Neural progenitor cell (in vitro differentiated cells): ENCODE data around the gene ZNRF4. TPM values are rescaled to one million over a fixed set of nuclear protein-coding genes. Genes with fewer than 3 reads are reported as not detected.

Experiments used
- DNase-seq: peaks from one replicate; pipeline ENCODE4 v3.0.0-alpha.2; 2016; ENCODE audit warnings: low spot score
- H2AFZ ChIP-seq: fragments of 200-600 bp; sonication (generic); replicated peaks from 2 replicates; pipeline ENCODE4 v1.6.1; 2016; ENCODE audit warnings: antibody characterized with exemption
- H3F3A ChIP-seq: fragments of 200-600 bp; sonication (generic); 2 replicates; pipeline ENCODE4 v1.6.1; 2016; ENCODE audit warnings: antibody characterized with exemption, low read depth
- H3K27ac ChIP-seq: fragments of 200-600 bp; sonication (generic); 2 replicates; pipeline ENCODE4 v1.5.1; 2016; ENCODE audit warnings: mild to moderate bottlenecking
- H3K27me3 ChIP-seq: fragments of 200-600 bp; sonication (generic); 2 replicates; pipeline ENCODE4 v1.6.1; 2016; ENCODE audit warnings: mild to moderate bottlenecking, moderate library complexity
- H3K36me3 ChIP-seq: fragments of 200-600 bp; sonication (generic); 2 replicates; pipeline ENCODE4 v1.5.1; 2016
- H3K4me1 ChIP-seq: fragments of 200-600 bp; sonication (generic); 2 replicates; pipeline ENCODE4 v1.6.1; 2016; ENCODE audit warnings: mixed run types
- H3K4me2 ChIP-seq: fragments of 200-600 bp; sonication (generic); 2 replicates; pipeline ENCODE4 v1.6.1; 2016
- H3K4me3 ChIP-seq: fragments of 200-600 bp; sonication (generic); 2 replicates; pipeline ENCODE4 v1.5.1; 2016
- H3K79me2 ChIP-seq: fragments of 200-600 bp; sonication (generic); 2 replicates; pipeline ENCODE4 v1.6.1; 2016; ENCODE audit warnings: low read depth
- H3K9ac ChIP-seq: fragments of 200-600 bp; sonication (generic); 2 replicates; pipeline ENCODE4 v1.6.1; 2016
- H3K9me3 ChIP-seq: fragments of 200-600 bp; sonication (generic); 2 replicates; pipeline ENCODE4 v1.5.1; 2016; ENCODE audit warnings: low read depth
- H4K20me1 ChIP-seq: fragments of 200-600 bp; sonication (generic); 2 replicates; pipeline ENCODE4 v1.6.1; 2016; ENCODE audit warnings: low read depth
- H3K27ac Mint-ChIP-seq: 3 replicates; pipeline ENCODE4 v1.8.0; 2021; ENCODE audit warnings: mixed read lengths
- H3K27me3 Mint-ChIP-seq: 2 replicates; pipeline ENCODE4 v1.8.0; 2022; ENCODE audit warnings: low read depth, mild to moderate bottlenecking, inconsistent platforms, moderate library complexity, mixed read lengths; ENCODE audit not compliant: insufficient read depth
- H3K36me3 Mint-ChIP-seq: 3 replicates; pipeline ENCODE4 v1.8.0; 2021; ENCODE audit warnings: mixed read lengths
- H3K4me1 Mint-ChIP-seq: 3 replicates; pipeline ENCODE4 v1.8.0; 2021; ENCODE audit warnings: mixed read lengths
- H3K4me3 Mint-ChIP-seq: 3 replicates; pipeline ENCODE4 v1.8.0; 2021; ENCODE audit warnings: mild to moderate bottlenecking, moderate library complexity, mixed read lengths
- H3K9me3 Mint-ChIP-seq: 3 replicates; pipeline ENCODE4 v1.8.0; 2020; ENCODE audit warnings: mixed read lengths
- EZH2 ChIP-seq: fragments of 200-600 bp; sonication (generic); IDR thresholded peaks from 2 replicates; pipeline ENCODE4 v1.6.1; 2017; ENCODE audit warnings: antibody characterized with exemption, mild to moderate bottlenecking, moderate library complexity
- EZH2phosphoT487 ChIP-seq: fragments of 200-600 bp; sonication (generic); IDR thresholded peaks from 2 replicates; pipeline ENCODE4 v1.6.1; 2017; ENCODE audit warnings: antibody characterized with exemption
- total RNA-seq: library from RNA; depleted of rRNA; stranded (reverse); fragments of >200 nt; gene quantifications from 2 replicates; pipeline ENCODE4 v1.2.3, GENCODE V29; 2015; ENCODE audit warnings: low replicate concordance
- TF ChIP-seq, protein P1 (sequence below): fragments of 200-600 bp; sonication (generic); IDR thresholded peaks from 2 replicates; pipeline ENCODE4 v1.5.1; 2017; ENCODE audit warnings: antibody characterized with exemption, mild to moderate bottlenecking

The ZNRF4 gene
- total RNA-seq, 1 donor from 2014 or later = not detected

DNA sequence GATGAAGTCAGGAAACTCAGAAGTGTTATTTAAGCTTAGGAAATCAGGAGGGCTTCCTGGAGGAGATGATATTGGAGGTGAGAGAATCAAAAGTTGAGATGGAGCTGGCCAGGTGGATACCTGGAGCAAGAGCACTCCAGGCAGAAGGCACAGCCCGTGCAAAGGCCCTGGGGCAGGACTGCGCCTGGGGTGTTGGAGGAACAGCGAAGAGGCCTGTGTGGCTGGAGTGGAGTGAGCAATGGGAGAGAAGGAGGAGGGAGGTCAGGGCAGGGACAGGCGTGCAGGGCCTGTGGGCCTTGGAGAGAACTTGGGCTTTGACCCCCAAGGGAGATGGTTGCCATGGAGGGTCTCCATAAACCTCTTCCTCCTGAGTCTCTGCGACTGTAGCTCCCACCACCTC, 42.1 kb downstream of the ZNRF4 start:
- peaks cover 37% of the 10 kb centered on the region for H3K27me3 ChIP-seq
- H3K27me3 Mint-ChIP-seq = peaks cover 49% of the 10 kb centered on the region

DNA sequence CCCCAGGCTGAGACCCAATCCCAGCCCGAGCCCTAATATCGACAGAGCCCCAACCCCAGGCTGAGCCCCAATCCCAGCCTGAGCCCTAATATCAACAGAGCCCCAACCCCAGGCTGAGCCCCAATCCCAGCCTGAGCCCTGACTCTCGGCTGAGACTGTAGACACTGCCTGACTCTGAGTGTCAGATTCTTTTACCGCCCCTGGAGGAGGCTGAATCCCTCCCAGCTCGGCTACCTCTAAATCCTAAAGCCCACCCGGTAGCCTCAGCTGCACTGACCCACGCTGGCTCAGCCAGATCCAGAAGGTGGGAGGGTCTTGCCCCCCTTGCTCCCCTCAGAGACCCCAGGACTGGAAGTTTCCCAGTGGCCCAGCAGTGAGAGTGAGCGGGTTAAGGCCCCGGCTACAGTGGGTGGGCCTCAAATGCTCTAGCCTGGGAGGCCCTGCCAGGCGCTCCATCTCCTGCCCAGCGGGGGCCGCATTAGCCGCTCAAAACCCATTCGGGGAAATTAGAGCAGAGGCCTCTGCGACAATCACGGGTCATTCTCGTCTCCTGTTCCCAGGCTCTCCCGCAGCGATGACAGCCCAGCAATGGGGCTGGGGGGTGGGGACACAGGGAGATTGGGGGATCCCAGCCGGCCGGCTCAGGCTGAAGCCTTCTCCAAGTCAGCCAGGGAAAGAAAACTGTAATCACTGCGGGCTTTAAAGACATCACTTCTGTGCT, 43.8 kb downstream of the ZNRF4 start:
- no peaks in the 10 kb centered on the region for H4K20me1 ChIP-seq
- peaks cover 51% of the 10 kb centered on the region for H3K27me3 Mint-ChIP-seq
- H2AFZ ChIP-seq = no peak overlapping the region
- H3K27ac Mint-ChIP-seq = peak overlapping the region; percentile 60
- peak; percentile 96 for DNase-seq
- H3K9ac ChIP-seq = no peak overlapping the region
- no peak overlapping the region for H3K4me3 ChIP-seq
- peak overlapping the region; percentile 61 for H3K4me3 Mint-ChIP-seq
- H3K36me3 ChIP-seq = no peaks in the 10 kb centered on the region
- H3K9me3 ChIP-seq = peaks cover 6% of the 10 kb centered on the region
- peaks cover 8% of the 10 kb centered on the region for H3K36me3 Mint-ChIP-seq
- peak overlapping the region; percentile 97 for H3K27ac ChIP-seq
- H3K4me1 Mint-ChIP-seq = peaks cover 39% of the 10 kb centered on the region
- peaks cover 26% of the 10 kb centered on the region for H3K9me3 Mint-ChIP-seq
- TF ChIP-seq EZH2 = no peak
- TF ChIP-seq EZH2phosphoT487 = peak; percentile 67
- peaks cover 38% of the 10 kb centered on the region for H3K4me1 ChIP-seq
- H3F3A ChIP-seq = peaks cover 45% of the 10 kb centered on the region
- H3K79me2 ChIP-seq = no peaks in the 10 kb centered on the region
- H3K27me3 ChIP-seq = peaks cover 39% of the 10 kb centered on the region
- peak overlapping the region; percentile 46 for H3K4me2 ChIP-seq

More for the DNA sequence above, 42.1 kb downstream of the ZNRF4 start:
- H2AFZ ChIP-seq = no peak overlapping the region
- DNase-seq = no peak
- TF ChIP-seq, protein P1, sequence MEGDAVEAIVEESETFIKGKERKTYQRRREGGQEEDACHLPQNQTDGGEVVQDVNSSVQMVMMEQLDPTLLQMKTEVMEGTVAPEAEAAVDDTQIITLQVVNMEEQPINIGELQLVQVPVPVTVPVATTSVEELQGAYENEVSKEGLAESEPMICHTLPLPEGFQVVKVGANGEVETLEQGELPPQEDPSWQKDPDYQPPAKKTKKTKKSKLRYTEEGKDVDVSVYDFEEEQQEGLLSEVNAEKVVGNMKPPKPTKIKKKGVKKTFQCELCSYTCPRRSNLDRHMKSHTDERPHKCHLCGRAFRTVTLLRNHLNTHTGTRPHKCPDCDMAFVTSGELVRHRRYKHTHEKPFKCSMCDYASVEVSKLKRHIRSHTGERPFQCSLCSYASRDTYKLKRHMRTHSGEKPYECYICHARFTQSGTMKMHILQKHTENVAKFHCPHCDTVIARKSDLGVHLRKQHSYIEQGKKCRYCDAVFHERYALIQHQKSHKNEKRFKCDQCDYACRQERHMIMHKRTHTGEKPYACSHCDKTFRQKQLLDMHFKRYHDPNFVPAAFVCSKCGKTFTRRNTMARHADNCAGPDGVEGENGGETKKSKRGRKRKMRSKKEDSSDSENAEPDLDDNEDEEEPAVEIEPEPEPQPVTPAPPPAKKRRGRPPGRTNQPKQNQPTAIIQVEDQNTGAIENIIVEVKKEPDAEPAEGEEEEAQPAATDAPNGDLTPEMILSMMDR = no peak
- TF ChIP-seq EZH2phosphoT487 = no peak
- TF ChIP-seq EZH2 = no peak
- Mint-ChIP-seq H3K4me1 (peaks cover 52% of the 10 kb centered on the region), H3K27ac (peak overlapping the region; percentile 81), H3K36me3 (peaks cover 7% of the 10 kb centered on the region), H3K9me3 (peaks cover 15% of the 10 kb centered on the region), H3K4me3 (peak overlapping the region; percentile 59)
- H3K4me2 ChIP-seq = no peak overlapping the region
- H3K9ac ChIP-seq = no peak overlapping the region
- H3K27ac ChIP-seq = no peak overlapping the region
- peaks cover 50% of the 10 kb centered on the region for H3K4me1 ChIP-seq
- peaks cover 60% of the 10 kb centered on the region for H3F3A ChIP-seq
- H3K4me3 ChIP-seq = no peak overlapping the region
- H3K36me3 ChIP-seq = no peaks in the 10 kb centered on the region
- peaks cover 4% of the 10 kb centered on the region for H3K9me3 ChIP-seq
- no peaks in the 10 kb centered on the region for H3K79me2 ChIP-seq
- no peaks in the 10 kb centered on the region for H4K20me1 ChIP-seq

GRCh38 chr19:5501907-5502306, 46.7 kb downstream of the ZNRF4 start:
- no peak overlapping the region for H3K27ac Mint-ChIP-seq
- no peak for DNase-seq
- peaks cover 43% of the 10 kb centered on the region for H3K27me3 Mint-ChIP-seq
- TF ChIP-seq EZH2phosphoT487 (no peak), EZH2 (no peak)
- TF ChIP-seq, protein P1 = no peak
- peaks cover 38% of the 10 kb centered on the region for H3K9me3 Mint-ChIP-seq
- H4K20me1 ChIP-seq = no peaks in the 10 kb centered on the region
- H3K27me3 ChIP-seq = peaks cover 30% of the 10 kb centered on the region
- no peak overlapping the region for H3K4me3 Mint-ChIP-seq
- no peak overlapping the region for H3K27ac ChIP-seq
- peaks cover 22% of the 10 kb centered on the region for H3K4me1 Mint-ChIP-seq
- H3K4me1 ChIP-seq = peaks cover 11% of the 10 kb centered on the region
- no peak overlapping the region for H3K9ac ChIP-seq
- H2AFZ ChIP-seq = no peak overlapping the region
- H3K4me3 ChIP-seq = no peak overlapping the region
- H3K36me3 Mint-ChIP-seq = peaks cover 8% of the 10 kb centered on the region
- H3K9me3 ChIP-seq = peaks cover 6% of the 10 kb centered on the region
- H3K36me3 ChIP-seq = no peaks in the 10 kb centered on the region
- no peaks in the 10 kb centered on the region for H3K79me2 ChIP-seq
- H3K4me2 ChIP-seq = no peak overlapping the region
- H3F3A ChIP-seq = peaks cover 28% of the 10 kb centered on the region

DNA sequence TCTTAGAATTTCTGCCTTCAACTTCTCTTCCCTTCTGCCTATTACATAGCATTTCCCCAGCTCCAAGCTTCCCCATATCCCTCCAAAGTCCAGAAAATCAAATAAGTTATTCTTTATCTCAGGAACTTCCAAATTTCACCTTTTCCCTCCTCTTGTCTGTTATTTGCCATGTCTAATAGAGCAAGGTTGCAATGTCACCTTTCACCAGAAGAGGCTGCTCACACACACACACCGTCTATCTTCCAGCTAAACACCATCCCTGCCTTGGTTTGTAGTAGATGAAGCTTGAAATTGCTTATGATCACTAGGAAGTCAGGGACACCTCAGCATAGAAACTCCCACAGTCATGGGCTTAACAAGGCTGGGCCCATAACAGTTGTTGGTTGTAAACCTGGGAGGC, 48.4 kb downstream of the ZNRF4 start:
- Histone ChIP-seq H3K9ac (no peak overlapping the region), H3K9me3 (peaks cover 6% of the 10 kb centered on the region), H3K36me3 (no peaks in the 10 kb centered on the region), H3K27me3 (peaks cover 18% of the 10 kb centered on the region), H4K20me1 (no peaks in the 10 kb centered on the region), H3K4me1 (peaks cover 11% of the 10 kb centered on the region), H3K4me2 (no peak overlapping the region), H2AFZ (no peak overlapping the region), H3K27ac (no peak overlapping the region), H3F3A (peaks cover 28% of the 10 kb centered on the region), H3K79me2 (no peaks in the 10 kb centered on the region), H3K4me3 (no peak overlapping the region)
- no peak for DNase-seq
- Mint-ChIP-seq H3K27me3 (peaks cover 33% of the 10 kb centered on the region), H3K27ac (no peak overlapping the region), H3K9me3 (peaks cover 38% of the 10 kb centered on the region), H3K4me3 (peak overlapping the region; percentile 9), H3K36me3 (peaks cover 6% of the 10 kb centered on the region), H3K4me1 (peaks cover 9% of the 10 kb centered on the region)
- TF ChIP-seq, protein P1 = peak; percentile 24
- TF ChIP-seq EZH2 = no peak
- no peak for TF ChIP-seq EZH2phosphoT487
